22Rv1 (cell line): ENCODE results near the gene SGO2.
"Not testable (repeated sequence)": the region's sequence is repeated elsewhere in the genome, so short reads cannot be mapped to it uniquely, and the experiment has no call there.

Experiments used
- H3K27ac ChIP-seq: fragments of 450-650 bp; 2 replicates; pipeline ENCODE4 v1.5.1; 2017
- CTCF ChIP-seq: fragments of 450-650 bp; IDR thresholded peaks from 2 replicates; pipeline ENCODE4 v1.5.1; 2017; ENCODE audit warnings: mild to moderate bottlenecking
- ZFX ChIP-seq: fragments of 450-650 bp; IDR thresholded peaks from 2 replicates; pipeline ENCODE4 v1.6.1; 2017; ENCODE audit warnings: antibody characterized with exemption, borderline replicate concordance

Gene SGO2

GRCh38 chr2:200624026-200624425 lies 98.0 kb downstream of the SGO2 start:
- no peak overlapping the region for H3K27ac ChIP-seq
- TF ChIP-seq CTCF (no peak), ZFX (no peak)

- TF ChIP-seq ZFX: no peak
- TF ChIP-seq CTCF: no peak
- H3K27ac ChIP-seq: no peak overlapping the region
Observed at GRCh38 chr2:200624658-200625057, 98.7 kb downstream of the SGO2 start.

GRCh38 chr2:200625282-200625681 lies 99.3 kb downstream of the SGO2 start:
- no peak for TF ChIP-seq CTCF
- TF ChIP-seq ZFX: no peak
- H3K27ac ChIP-seq: no peak overlapping the region

GRCh38 chr2:200625958-200626363 lies 100.0 kb downstream of the SGO2 start:
- H3K27ac ChIP-seq: no peak overlapping the region

GRCh38 chr2:200627110-200627770 lies 101.2 kb downstream of the SGO2 start:
- H3K27ac ChIP-seq: no peak overlapping the region
- TF ChIP-seq ZFX (no peak), CTCF (no peak)

More at GRCh38 chr2:200625958-200626363, 100.0 kb downstream of the SGO2 start:
- no peak for TF ChIP-seq CTCF
- TF ChIP-seq ZFX: no peak

- not testable (repeated sequence) for H3K27ac ChIP-seq
Observed at GRCh38 chr2:200628461-200628860, 102.5 kb downstream of the SGO2 start.

GRCh38 chr2:200631287-200631686 lies 105.3 kb downstream of the SGO2 start:
- H3K27ac ChIP-seq: no peak overlapping the region
- TF ChIP-seq CTCF (no peak), ZFX (no peak)
